ENCODE measurements around the gene ST3GAL4. TPM values are rescaled to one million over a fixed set of nuclear protein-coding genes. Genes with fewer than 3 reads are reported as not detected.

The ST3GAL4 gene
- total and polyA plus RNA-seq, 2 donors (not counting 1 experiment from before 2014, with no cell fraction given), result 1.1 to 1.9 TPM

DNA sequence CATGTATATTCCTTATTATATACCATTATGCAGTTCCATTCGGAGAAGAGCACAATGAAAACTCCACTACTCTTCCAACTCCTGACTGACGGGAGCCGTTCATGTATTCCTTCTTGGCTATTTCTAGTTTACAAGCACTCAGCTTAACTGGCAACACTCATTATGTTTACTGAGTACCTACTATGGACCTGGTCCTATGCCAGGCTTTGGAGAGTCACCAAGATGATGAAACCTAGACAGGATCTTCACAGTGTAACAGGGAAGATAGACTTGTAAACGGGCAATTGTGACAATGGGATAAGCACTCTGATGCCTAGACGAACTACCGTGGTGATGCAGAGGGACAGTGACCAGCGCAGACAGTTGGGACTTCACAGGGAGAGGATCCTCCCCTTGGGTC lies 22.3 kb upstream of the ST3GAL4 start:
- no peak overlapping the region for H2AFZ ChIP-seq (ENCODE audit: insufficient read depth, low read depth, low read length, poor library complexity, severe bottlenecking)
- H3K36me3 ChIP-seq (replicated peaks in 1 of 2; ENCODE audit: control extremely low read depth in 1 of 2, control insufficient read depth in 1 of 2, extremely low read depth in 1 of 2, insufficient read depth in 2 of 2, low read length in 1 of 2), result peaks cover 0 to 66% of the 10 kb centered on the region in 2 experiments
- no peak for ATAC-seq (ENCODE audit: low read depth)
- peaks cover 13% of the 10 kb centered on the region for H4K20me1 ChIP-seq (ENCODE audit: control insufficient read depth, insufficient read depth, low read length, poor library complexity, severe bottlenecking)
- H3K4me1 ChIP-seq (ENCODE audit: control insufficient read depth in 2 of 2, insufficient read depth in 2 of 2, low read length in 2 of 2), result no peaks in the 10 kb centered on the region
- no peak overlapping the region for H3K9ac ChIP-seq (ENCODE audit: low read length)
- ChIA-PET POLR2A (no interaction called here), CTCF (no interaction called here)
- H3K79me2 ChIP-seq (ENCODE audit: control insufficient read depth, insufficient read depth, low read length), result peaks cover 6% of the 10 kb centered on the region
- H3K9me3 ChIP-seq (ENCODE audit: control extremely low read depth in 1 of 3, control insufficient read depth in 2 of 3, insufficient read depth in 1 of 3, low read length in 2 of 3), result no peaks in the 10 kb centered on the region
- intact Hi-C loops (cut with micrococcal nuclease), result no loop called here
- no peak for TF ChIP-seq EZH2 (IDR thresholded peaks at IDR 0.05; ENCODE audit: borderline replicate concordance, insufficient read depth, low read depth, low read length, poor library complexity, severe bottlenecking)
- TF ChIP-seq CTCF (IDR thresholded peaks at IDR 0.05), result no peak
- WGBS (ENCODE audit: insufficient coverage), result 97% methylated on average over 7 of the region's 7 CpGs
- no peak for DNase-seq
- Mint-ChIP-seq H3K4me1 (peaks cover 6% of the 10 kb centered on the region), H3K4me3 (no peak overlapping the region), H3K27ac (no peak overlapping the region), H3K9me3 (ENCODE audit: insufficient read depth) (no peaks in the 10 kb centered on the region), H3K27me3 (no peaks in the 10 kb centered on the region)
- no peak overlapping the region for H3K4me3 ChIP-seq (ENCODE audit: control extremely low read depth in 1 of 5, extremely low read depth in 1 of 5, insufficient read depth in 1 of 5, low read depth in 2 of 5, low read length in 4 of 5)
- no peak overlapping the region for H3K27ac ChIP-seq (ENCODE audit: low read length in 2 of 2)
- no peak overlapping the region for H3K4me2 ChIP-seq (replicated peaks; ENCODE audit: low read depth, low read length, poor library complexity, severe bottlenecking)
- H3K27me3 ChIP-seq (replicated peaks in 1 of 4; ENCODE audit: control extremely low read depth in 1 of 4, control insufficient read depth in 3 of 4, insufficient read depth in 4 of 4, low read length in 3 of 4), result no peaks in the 10 kb centered on the region

- intact Hi-C loops (cut with micrococcal nuclease), result no loop called here
- Histone ChIP-seq H3K4me2 (replicated peaks; ENCODE audit: low read depth, low read length, poor library complexity, severe bottlenecking) (no peak overlapping the region), H2AFZ (ENCODE audit: insufficient read depth, low read depth, low read length, poor library complexity, severe bottlenecking) (no peak overlapping the region), H3K36me3 (replicated peaks in 1 of 2; ENCODE audit: control extremely low read depth in 1 of 2, control insufficient read depth in 1 of 2, extremely low read depth in 1 of 2, insufficient read depth in 2 of 2, low read length in 1 of 2) (peaks cover 0 to 70% of the 10 kb centered on the region in 2 experiments), H3K9ac (ENCODE audit: low read length) (no peak overlapping the region), H3K9me3 (ENCODE audit: control extremely low read depth in 1 of 3, control insufficient read depth in 2 of 3, insufficient read depth in 1 of 3, low read length in 2 of 3) (no peaks in the 10 kb centered on the region), H3K79me2 (ENCODE audit: control insufficient read depth, insufficient read depth, low read length) (no peaks in the 10 kb centered on the region), H3K27ac (ENCODE audit: low read length in 2 of 2) (no peak overlapping the region), H3K4me3 (ENCODE audit: control extremely low read depth in 1 of 5, extremely low read depth in 1 of 5, insufficient read depth in 1 of 5, low read depth in 2 of 5, low read length in 4 of 5) (no peak overlapping the region), H4K20me1 (ENCODE audit: control insufficient read depth, insufficient read depth, low read length, poor library complexity, severe bottlenecking) (no peaks in the 10 kb centered on the region), H3K4me1 (ENCODE audit: control insufficient read depth in 2 of 2, insufficient read depth in 2 of 2, low read length in 2 of 2) (no peaks in the 10 kb centered on the region), H3K27me3 (replicated peaks in 1 of 4; ENCODE audit: control extremely low read depth in 1 of 4, control insufficient read depth in 3 of 4, insufficient read depth in 4 of 4, low read length in 3 of 4) (no peaks in the 10 kb centered on the region)
- Mint-ChIP-seq H3K4me1 (peaks cover 6% of the 10 kb centered on the region), H3K9me3 (ENCODE audit: insufficient read depth) (no peaks in the 10 kb centered on the region), H3K27me3 (no peaks in the 10 kb centered on the region), H3K4me3 (no peak overlapping the region), H3K27ac (no peak overlapping the region)
- TF ChIP-seq EZH2 (IDR thresholded peaks at IDR 0.05; ENCODE audit: borderline replicate concordance, insufficient read depth, low read depth, low read length, poor library complexity, severe bottlenecking), result no peak
- TF ChIP-seq CTCF (IDR thresholded peaks at IDR 0.05), result no peak
- ChIA-PET CTCF (no interaction called here), POLR2A (no interaction called here)
- WGBS (ENCODE audit: insufficient coverage), result 67% methylated on average over 3 of the region's 6 CpGs
- ATAC-seq (ENCODE audit: low read depth), result no peak
- DNase-seq, result no peak
Observed at GRCh38 chr11:126334659-126335462, 20.6 kb upstream of the ST3GAL4 start.
